Adrenal gland (tissue), 5 donors: ENCODE measurements around the gene RPAP3.

Experiments
- CTCF ChIP-seq, 6 experiments: fragments of 450-650 bp in 4 of 6; fragments of 200-600 bp in 2 of 6; sonication (generic) in 1 of 6; IDR thresholded peaks; 1 replicate in 5 of 6; 2 replicates in 1 of 6; pipeline versions ENCODE4 v1.5.1 to v1.8.0; 2016 to 2021; ENCODE audit warnings: antibody characterized with exemption in 6 of 6, mild to moderate bottlenecking in 2 of 6, moderate library complexity in 1 of 6
- POLR2A ChIP-seq, 2 donors: fragments of 450-650 bp; IDR thresholded peaks; one replicate each; pipeline ENCODE4 v1.6.1; 2017; ENCODE audit warnings: antibody characterized with exemption in 2 of 2, mild to moderate bottlenecking in 2 of 2, moderate library complexity in 1 of 2
- donor health status: DM: no; HTN: no; CAD: no.

GRCh38 chr12:47636908-47637780 lies 68.7 kb downstream of the RPAP3 start:
- TF ChIP-seq POLR2A (IDR thresholded peaks at IDR 0.05) (no peak), CTCF (IDR thresholded peaks at IDR 0.05) (peak in 2 of 6 experiments; percentile 13 to 37)
